MM.1S (cell line): ENCODE results near the gene TMEM109.

ENCODE experiments used
- CTCF ChIP-seq: fragments of 300-600 bp; sonication (generic); IDR thresholded peaks from 2 replicates; pipeline ENCODE4 v1.5.1; 2016; ENCODE audit warnings: antibody characterized with exemption, low read length, mixed read lengths
- EZH2 ChIP-seq: fragments of 300-600 bp; sonication (generic); optimal IDR thresholded peaks from 2 replicates; pipeline ENCODE3; 2017; ENCODE audit warnings: low read depth, mild to moderate bottlenecking, antibody characterized with exemption, low read length, mixed read lengths

GRCh38 chr11:60919320-60919719 lies 5.4 kb downstream of the TMEM109 start:
- TF ChIP-seq CTCF (no peak), EZH2 (no peak)
